Kasumi-1 (cell line): ENCODE data around the gene U2AF1.
"Not testable (repeated sequence)": the region's sequence is repeated elsewhere in the genome, so short reads cannot be mapped to it uniquely, and the experiment has no call there.

Experiments used
- DNase-seq, 2 experiments: peaks; one replicate each; lab custom pipeline; 2025; lab: John Stamatoyannopoulos, UW

U2AF1 gene

DNA sequence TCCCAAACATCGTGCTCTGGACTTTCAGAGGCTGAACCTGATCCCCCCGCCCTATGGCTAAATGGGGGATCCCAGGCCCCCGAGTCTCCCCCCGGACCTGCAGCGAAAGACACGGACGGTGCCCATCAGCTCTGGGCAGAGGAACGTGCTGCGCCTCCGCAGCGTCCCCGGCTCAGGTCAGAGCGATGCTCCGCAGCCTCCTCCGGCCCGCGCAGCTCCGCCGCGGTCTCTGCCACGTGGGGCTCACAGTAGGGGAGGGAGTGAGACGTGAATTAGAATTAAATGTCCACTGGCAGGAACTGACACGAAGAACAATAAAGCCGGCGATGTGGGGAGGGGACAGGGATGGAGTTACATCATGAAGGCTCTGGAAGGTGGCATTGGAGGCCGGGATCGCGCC, 30.7 kb downstream of the U2AF1 start:
- DNase-seq, result not testable (repeated sequence)

DNA sequence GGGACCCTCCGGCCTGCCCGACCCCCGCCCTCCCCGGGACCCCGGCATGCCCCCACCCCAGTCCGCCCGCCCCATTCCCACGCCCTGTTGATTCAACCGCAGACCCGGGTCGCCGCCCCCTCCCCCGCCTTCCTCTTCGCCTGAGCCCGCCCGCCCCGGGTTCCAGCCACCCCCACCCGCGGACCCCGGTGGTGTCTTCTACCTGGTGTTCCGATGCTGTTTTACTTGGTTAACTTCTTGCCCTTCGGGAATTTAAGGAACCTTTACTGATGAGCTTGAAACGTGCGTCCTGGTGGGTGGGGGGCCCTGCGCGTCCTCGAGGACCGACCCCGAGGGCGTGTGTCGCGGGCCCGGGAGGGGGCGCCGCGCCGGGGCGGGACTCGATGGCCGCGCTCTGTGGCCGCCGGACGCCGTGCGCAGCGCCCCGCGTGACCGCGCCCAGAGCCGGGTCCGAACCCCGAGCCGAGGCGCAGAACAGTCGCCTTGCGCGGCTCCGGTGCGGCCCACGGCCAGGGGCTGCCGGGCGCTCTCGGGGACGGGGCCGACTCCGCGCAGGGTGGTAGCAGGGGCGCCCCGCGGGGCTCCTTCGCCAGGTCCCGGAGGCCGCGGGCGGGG, 31.2 kb downstream of the U2AF1 start:
- not testable (repeated sequence) for DNase-seq

DNA sequence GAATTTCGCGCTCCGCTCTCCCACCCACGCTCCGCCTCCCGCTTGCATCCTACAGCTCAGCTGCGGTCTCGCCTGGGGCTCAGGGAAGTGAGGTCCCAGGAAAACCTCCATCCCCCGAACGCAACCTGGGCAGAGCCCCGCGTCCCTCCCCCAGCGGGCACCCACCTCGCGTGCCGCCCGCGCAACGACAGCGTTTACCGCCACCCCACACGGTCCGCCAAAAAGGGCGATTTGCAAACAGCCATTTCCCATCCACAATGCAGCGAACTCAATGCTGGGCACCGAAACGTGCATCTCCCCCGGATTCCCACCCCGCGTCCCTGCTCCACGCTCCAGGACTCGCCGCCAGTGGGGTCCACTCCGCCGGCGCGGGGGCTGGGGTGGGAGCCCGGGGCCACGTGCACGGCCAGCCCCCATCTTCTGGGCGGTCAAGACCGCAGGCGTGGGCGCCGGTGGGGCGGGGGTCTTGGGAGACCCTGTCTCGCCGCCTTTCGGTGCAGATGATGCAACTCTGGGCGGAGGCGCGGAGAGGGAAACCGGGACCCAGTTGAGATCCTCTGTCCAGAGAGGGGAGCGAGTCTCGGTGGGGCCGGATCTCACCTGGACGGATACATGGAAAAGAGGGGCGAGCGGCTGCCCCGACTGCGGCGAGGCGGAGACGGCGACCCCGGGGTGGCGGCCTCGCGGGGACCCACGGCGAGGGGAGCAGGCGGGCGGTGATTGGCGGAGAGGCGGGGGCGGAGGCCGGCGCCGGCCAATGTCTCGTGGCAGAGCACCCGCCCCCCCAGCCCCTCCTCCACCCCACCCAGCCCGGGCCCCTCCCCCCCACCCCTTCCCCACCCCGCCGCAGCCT, 32.0 kb downstream of the U2AF1 start, which contains the start of gene CBS:
CBS (minus strand) TSS at position 666 of the 853 bp plus-strand sequence. CDS start 3,642 bp downstream, outside the sequence.
- DNase-seq, result not testable (repeated sequence)

DNA sequence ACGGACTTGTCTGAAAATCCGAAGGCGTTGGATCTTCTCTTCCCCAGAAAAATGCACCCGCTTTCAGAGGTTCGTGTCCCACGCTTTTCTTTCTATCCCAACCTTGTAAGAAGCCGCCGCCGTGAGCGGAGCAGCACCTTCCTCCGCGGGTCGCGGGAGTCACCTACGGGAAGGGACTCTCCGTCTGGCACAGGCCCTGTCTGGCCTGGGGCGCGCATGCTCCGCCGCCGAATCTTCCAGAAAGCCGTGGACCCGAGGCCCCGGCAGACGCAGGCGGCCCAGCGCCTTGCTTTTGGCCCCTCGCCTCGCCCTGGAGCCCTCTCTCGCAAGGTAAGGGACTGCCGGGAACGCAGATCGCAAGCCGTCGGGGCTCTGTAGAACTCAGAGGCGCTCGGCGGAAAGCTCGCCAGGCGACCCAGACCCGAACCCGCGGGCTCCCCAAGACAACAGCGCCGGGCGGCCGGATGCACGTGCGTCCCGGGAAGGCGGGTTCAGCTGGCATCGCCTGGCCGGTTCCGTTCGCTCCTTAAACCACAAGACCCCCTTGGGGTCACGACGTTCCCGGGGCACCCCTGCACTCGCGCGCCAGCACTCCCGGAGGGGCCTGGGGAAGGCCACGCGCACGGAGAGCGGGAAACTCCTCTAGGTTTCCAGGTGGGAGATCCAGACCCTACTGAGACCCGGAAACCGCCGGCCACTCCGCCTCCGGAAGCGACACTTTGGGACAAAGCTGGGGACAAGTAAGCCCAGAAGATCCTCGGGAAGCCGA, 32.8 kb downstream of the U2AF1 start:
- not testable (repeated sequence) for DNase-seq

DNA sequence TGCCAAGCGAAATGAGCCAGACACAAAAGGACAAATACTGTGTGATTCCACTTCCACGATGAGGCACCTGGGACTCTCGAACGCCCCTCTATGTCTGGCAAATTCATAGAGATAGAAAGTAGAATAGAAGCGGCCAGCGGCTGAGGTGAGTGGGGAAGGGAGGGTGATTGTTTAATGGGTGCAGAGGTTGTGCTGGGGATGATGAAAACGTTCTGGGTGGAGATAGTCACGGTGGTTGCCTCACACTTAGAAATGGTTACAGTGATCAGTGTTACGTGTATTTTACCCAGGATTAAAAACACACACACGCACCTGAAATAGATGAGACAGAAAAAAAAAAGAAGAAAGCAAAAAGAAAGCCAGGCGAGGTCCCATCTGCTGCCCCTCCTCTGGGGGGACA, 34.6 kb downstream of the U2AF1 start:
- not testable (repeated sequence) for DNase-seq

DNA sequence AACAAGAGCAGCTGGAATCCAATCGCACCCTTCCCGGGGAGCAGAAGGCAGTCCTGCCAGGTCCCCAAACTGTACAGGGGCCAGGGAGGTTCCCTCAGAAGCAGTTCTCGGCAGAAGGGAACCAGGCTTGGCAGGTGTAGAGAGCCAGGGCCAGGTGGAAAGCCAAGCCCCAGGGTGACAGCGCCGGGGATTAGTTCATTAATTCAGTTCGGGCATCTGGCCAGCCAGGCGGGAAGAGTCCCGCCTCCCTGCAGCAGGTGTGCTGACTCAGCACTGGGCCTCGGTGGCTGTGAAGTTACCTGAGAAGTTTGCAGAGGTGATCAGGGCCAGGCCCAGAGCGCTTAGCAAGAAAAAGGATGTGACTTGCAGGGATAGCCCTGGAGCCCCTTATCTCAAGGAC, 37.7 kb downstream of the U2AF1 start:
- DNase-seq, result not testable (repeated sequence)

DNA sequence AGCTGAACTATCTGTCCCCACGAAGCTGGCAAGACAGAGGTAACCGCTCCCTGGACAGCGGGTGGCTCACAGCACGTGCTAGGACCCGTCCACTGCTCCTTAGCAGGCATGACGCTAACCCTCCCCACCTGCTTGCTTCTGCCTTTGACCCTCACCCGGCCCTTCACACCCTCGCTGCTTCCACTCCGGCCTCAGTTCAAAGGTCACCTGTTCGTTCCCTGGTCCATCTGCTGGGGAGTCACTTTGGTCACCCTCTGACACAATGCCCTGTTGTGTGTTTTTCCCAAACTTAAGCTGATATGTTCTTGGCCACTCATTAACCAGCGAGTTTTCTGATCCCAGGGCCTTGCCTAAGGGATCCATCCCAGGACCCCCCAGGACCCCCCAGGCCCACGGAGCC, 39.3 kb downstream of the U2AF1 start:
- DNase-seq, result not testable (repeated sequence)

DNA sequence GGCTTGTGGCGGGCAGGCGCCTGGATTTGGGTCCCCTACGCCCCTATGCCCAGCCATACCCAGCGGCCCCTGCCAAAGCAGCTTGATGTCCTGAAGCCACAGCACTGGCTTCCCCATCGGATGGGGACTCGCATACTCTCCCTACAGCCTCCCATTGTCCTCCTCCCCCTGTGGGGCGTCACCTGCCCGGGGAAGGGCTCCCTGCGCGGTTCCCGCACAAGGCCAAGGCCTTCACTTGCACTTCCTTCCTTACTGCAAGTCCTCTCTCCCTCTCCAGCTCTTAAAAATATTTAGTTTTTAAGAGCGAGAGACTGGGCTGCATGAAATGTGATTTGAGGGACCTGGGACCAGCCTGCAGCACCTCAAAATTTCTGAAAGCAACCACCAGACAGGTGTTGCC, 40.7 kb downstream of the U2AF1 start:
- DNase-seq, result not testable (repeated sequence)

DNA sequence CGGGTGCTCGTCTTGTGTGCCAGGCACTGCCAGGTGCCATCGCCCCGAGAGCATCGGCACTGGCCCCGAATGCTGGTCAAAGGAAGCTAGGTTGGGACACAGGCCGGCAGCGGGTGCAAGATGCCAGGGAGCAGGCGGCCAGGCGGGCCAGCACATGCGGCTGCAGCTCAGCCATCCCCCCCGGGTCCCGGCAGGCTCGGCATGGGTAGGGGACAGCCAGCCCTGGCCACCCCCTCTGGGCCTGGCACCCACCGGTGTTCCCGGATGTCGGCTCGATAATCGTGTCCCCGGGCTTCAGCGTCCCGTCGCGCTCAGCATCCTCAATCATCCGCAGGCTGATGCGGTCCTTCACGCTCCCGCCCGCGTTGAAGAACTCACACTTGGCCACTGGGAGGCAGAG, 41.4 kb downstream of the U2AF1 start:
- not testable (repeated sequence) for DNase-seq

DNA sequence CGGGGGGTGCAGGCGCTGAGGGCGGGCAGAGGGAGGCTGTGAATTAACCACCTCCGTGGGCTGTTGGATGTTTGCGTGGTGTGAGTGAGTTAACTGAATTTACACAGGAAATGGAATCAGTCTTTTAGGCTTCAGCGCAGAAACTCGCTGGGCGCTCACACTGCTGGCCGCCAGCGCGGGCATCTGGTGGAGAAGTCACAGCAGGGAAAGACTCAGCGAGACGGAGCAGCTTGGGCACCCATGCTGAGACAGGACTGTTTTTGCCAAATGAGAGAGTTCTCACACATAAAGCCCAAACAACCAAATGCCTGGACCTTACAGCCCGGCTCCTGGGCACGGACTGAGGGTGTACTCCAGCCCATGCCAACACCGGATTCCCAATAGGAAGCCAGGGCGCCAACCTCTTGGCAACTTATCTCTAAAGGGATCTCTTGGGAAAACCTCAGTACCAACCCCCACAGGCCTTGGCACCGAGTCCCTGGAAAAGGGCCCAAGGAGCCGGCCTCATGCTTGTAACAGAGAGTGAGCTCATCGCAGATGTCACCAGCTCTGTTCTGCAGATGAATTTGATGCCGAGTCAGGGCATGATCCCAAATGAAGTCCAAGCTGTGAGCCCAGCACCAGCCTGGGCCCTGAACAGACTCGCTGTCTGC, 43.0 kb downstream of the U2AF1 start:
- not testable (repeated sequence) for DNase-seq

DNA sequence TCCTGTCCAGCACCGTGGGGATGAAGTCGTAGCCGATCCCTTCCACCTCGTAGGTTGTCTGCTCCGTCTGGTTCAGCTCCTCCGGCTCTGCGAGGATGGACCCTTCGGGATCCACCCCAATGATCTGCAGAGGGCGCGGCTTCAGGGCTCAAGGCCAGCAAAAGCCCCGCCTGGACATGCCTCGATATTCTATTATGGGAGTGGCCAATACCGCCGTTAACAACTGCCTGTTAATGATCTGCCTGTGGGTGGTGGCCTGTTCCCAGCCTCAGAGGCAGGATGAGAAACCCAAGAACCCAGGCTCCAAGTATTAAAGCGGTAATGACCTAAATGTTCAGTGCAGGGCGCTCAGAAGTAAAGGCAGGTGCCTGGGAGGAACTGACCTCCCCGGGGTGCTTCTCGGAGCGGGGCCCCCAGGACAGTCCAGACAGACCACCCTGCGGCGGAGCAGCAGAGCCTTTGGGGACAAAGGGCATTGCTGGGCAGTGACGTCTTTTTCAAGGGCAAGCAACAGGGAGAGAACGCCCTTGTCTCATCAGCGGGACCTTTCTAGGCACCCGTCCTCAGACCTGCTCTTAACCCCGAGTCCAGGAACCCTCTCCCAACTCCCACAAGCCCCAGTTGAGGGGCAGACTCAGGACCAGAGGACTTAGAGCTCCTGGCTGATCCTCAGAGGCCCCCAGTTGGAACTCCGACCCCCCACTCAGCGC, 44.3 kb downstream of the U2AF1 start:
- not testable (repeated sequence) for DNase-seq

DNA sequence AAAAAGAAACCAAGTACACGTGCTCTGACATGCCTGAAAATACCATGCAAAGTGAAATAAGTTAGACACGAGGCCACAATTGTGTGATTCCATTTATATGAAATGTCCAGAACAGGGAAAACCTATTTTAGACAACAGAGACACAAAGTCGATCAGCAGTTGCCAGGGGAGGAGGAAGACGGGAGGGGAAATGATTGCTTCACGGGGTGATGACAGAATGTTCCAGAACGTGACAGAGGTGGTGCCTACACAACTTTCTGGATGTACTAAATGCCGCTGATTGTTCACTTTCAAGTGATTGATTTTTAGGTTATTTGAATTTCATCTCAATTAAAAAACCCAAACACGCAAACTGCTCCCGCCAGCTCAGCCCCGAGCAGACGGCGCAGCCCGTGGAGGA, 54.3 kb downstream of the U2AF1 start:
- not testable (repeated sequence) for DNase-seq

DNA sequence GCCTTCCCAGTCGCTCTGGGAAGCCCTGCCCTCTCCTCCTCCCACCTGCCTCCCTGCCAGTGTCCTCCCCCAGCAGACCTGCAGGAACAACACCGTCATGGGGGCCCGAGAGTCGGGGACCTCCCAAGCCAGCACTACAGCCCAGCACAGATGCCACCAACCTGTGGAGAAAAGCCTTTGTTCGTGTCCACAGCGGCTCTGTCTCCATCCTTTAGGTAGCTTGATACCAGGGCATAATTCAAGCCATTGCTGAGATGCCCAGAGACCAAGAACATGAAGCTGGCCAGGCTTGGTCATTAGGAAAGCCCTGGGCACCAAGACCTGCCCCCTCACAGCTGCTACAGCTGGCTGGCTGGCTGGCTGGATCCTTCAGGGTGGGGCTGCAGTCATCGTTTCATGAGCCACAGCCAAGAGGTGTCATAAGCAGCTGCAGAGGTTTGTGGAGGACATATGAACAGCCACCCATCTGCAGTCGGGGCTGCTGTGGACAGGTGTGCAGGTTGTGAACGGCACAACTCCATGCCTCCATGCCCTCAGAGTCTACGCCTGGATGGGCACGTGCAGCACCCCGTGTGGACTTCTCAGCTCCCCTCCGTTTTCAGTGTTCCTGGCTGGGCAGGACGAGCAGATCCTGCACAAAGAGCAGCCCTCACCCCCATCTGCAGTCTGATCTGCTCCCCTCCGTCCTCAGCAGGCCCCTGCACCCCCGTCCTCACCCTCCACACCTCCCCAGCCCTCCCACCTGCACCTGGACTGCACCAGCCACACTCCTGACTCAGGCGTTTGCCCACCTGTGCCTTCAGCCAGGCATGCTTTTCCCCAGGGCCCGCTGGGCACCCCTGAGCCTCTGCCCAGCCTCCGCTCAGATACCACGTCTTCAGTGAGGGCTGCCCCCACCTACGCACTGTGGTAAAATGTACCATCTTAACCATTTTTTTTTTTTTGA, 61.2 kb downstream of the U2AF1 start:
- DNase-seq, result not testable (repeated sequence)

DNA sequence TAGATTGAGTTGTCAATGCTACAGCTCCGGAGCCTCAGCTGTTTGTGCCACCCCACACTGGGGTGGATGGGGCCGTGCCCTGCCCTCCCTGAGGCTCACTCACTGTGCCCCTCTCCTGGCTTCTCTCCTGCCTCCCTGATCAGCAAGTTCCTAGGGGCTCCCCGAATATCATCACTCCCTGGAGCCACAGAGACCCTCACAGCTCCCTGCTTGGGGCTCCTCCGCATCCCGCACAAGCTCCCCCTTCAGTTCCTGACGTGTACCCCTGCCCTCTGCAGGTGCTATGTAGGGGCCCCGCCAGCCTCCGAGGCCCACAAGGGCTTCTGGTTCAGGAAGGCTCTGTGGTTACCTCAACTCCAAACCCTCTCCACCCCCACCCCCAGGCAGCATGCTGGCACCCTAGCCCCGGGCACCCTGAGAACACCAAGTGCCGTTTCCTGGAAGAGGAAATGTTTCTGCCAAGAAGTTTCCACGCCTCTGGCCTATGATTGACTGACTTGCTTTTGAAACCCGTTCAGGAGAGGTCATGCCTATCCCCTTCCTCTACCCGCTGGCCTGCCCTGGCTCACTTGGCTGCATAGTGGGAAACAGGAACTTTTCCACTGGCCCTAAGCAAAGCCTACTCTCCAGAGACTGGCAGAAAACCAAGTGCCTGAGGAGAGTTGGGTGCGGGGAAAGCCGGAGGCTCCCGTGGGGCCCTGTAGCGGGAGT, 62.0 kb downstream of the U2AF1 start:
- not testable (repeated sequence) for DNase-seq

DNA sequence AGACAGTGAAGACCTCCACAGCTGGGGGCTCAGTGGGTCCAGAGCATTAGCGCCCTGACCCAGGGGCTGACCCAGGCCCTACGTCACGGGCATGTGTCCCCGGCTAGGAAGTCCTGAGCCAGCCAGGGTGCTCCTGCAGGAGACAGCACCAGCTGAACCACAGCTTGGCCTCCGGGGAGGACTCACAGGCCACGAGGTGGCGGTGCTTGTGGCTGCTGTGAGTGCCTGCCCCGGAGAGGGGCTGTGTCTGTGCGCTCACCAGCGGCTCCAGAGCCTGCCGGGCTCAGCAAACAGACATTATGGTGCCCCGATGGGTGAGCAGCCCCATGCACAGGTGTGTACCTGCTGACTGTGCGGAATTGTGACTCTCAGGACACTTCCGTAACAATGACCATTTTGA, 62.8 kb downstream of the U2AF1 start:
- DNase-seq, result not testable (repeated sequence)

DNA sequence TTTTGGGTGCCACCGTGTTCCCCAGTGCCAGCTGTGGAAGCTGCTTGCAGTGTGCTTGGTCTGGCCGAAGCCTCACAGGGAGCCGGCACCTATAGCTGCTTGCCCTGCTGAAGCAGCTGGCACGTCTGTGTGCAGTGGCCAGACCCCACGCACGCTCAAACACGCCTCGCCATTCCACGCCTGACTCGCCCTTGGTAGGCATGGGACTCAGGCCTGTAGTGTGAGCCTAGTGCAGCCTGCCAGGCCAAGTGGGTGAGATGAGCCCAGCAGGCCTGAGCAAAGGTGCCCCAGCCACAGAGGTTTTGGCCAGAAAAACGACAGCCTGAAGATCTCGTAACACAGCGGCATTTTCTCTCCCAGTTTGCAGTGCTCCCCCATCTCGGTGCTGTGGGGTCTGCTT, 64.1 kb downstream of the U2AF1 start:
- DNase-seq, result not testable (repeated sequence)
